ENCODE results near the gene THAP8. TPM values are rescaled to one million over a fixed set of nuclear protein-coding genes. Genes with fewer than 3 reads are reported as not detected.

The THAP8 gene
- polyA plus RNA-seq, 1 donor: 9.1 TPM

Other genes with a start within 250 kb of the THAP8 start
- gene PRODH2, start 241.4 kb downstream of the THAP8 start, polyA plus RNA-seq: 1.9 TPM
- gene NPHS1, start 201.8 kb downstream of the THAP8 start, polyA plus RNA-seq: 3.2 TPM
- 1.8 TPM for gene KIRREL2, start 197.4 kb downstream of the THAP8 start, polyA plus RNA-seq
- 32.7 TPM for gene APLP1, start 185.7 kb downstream of the THAP8 start, polyA plus RNA-seq
- 7.7 TPM for gene NFKBID, start 153.7 kb downstream of the THAP8 start, polyA plus RNA-seq
- gene HCST, start 151.8 kb downstream of the THAP8 start, polyA plus RNA-seq: 11.1 TPM
- 41.8 TPM for gene TYROBP, start 146.0 kb downstream of the THAP8 start, polyA plus RNA-seq
- gene LRFN3, start 117.9 kb downstream of the THAP8 start, polyA plus RNA-seq: 10.7 TPM
- 23.4 TPM for gene SDHAF1, start 59.1 kb downstream of the THAP8 start, polyA plus RNA-seq
- 9.8 TPM for gene SYNE4, start 45.5 kb downstream of the THAP8 start, polyA plus RNA-seq
- gene ALKBH6, start 40.1 kb downstream of the THAP8 start, polyA plus RNA-seq: 13.8 TPM
- gene CLIP3, start 21.4 kb downstream of the THAP8 start, polyA plus RNA-seq: 21.5 TPM
- 2.6 TPM for gene WDR62, start 612 bp upstream of the THAP8 start, polyA plus RNA-seq
- 0.09 TPM for gene OVOL3, start 56.9 kb upstream of the THAP8 start, polyA plus RNA-seq
- gene POLR2I, start 60.6 kb upstream of the THAP8 start, polyA plus RNA-seq: 47.5 TPM
- 95.3 TPM for gene TBCB, start 61.2 kb upstream of the THAP8 start, polyA plus RNA-seq
- gene CAPNS1, start 85.8 kb upstream of the THAP8 start, polyA plus RNA-seq: 516 TPM
- gene COX7A1, start 98.2 kb upstream of the THAP8 start, polyA plus RNA-seq: 11.5 TPM
- 5.3 TPM for gene ZNF565, start 160.4 kb upstream of the THAP8 start, polyA plus RNA-seq
- gene ZNF146, start 160.8 kb upstream of the THAP8 start, polyA plus RNA-seq: 71.8 TPM

All from large intestine (tissue), 1 donor.